Neural cell (in vitro differentiated cells): ENCODE measurements around the gene TAAR1. TPM values are rescaled to one million over a fixed set of nuclear protein-coding genes. Genes with fewer than 3 reads are reported as not detected.
"Not testable (repeated sequence)": the region's sequence is repeated elsewhere in the genome, so short reads cannot be mapped to it uniquely, and the experiment has no call there.

Experiments
- H2AFZ ChIP-seq: fragments of 200-600, 300-800 bp; sonication (generic), shearing (Covaris generic); 2 replicates; pipeline ENCODE4 v1.6.0; 2014; ENCODE audit warnings: low read depth, mild to moderate bottlenecking, antibody characterized with exemption, low read length, moderate library complexity
- H3F3A ChIP-seq: fragments of 200-600 bp; shearing (Covaris generic); 2 replicates; pipeline ENCODE4 v1.6.1; 2016; ENCODE audit warnings: mild to moderate bottlenecking, moderate library complexity, mixed read lengths, antibody characterized with exemption, low read length; ENCODE audit not compliant: insufficient read depth, poor library complexity, severe bottlenecking
- H3K27ac ChIP-seq: fragments of 200-600, 300-800 bp; sonication (generic), shearing (Covaris generic); 2 replicates; pipeline ENCODE4 v1.5.1; 2014; ENCODE audit warnings: mild to moderate bottlenecking, low read length, moderate library complexity
- H3K27me3 ChIP-seq: fragments of 300-800, 200-600 bp; sonication (generic), shearing (Covaris generic); 2 replicates; pipeline ENCODE4 v1.6.0; 2014; ENCODE audit warnings: mild to moderate bottlenecking, low read depth, low read length, moderate library complexity; ENCODE audit not compliant: insufficient read depth
- H3K36me3 ChIP-seq: fragments of 300-800, 200-600 bp; sonication (generic), shearing (Covaris generic); 2 replicates; pipeline ENCODE4 v1.5.1; 2014; ENCODE audit warnings: mild to moderate bottlenecking, antibody characterized with exemption, low read length, moderate library complexity; ENCODE audit not compliant: insufficient read depth
- H3K4me2 ChIP-seq: fragments of 300-800, 200-600 bp; sonication (generic), shearing (Covaris generic); 2 replicates; pipeline ENCODE4 v1.6.0; 2014; ENCODE audit warnings: mild to moderate bottlenecking, low read length
- H3K4me3 ChIP-seq: fragments of 300-800, 200-600 bp; sonication (generic), shearing (Covaris generic); 2 replicates; pipeline ENCODE4 v1.5.1; 2014; ENCODE audit warnings: mild to moderate bottlenecking, low read length, moderate library complexity
- H3K79me2 ChIP-seq: fragments of 200-600 bp; shearing (Covaris generic); replicated peaks from 2 replicates; pipeline ENCODE4 v1.6.0; 2014; ENCODE audit warnings: mild to moderate bottlenecking, low read length, moderate library complexity; ENCODE audit not compliant: insufficient read depth
- H3K9ac ChIP-seq: fragments of 300-800, 200-600 bp; sonication (generic), shearing (Covaris generic); 2 replicates; pipeline ENCODE4 v1.6.1; 2016; ENCODE audit warnings: mild to moderate bottlenecking, low read length, mixed read lengths
- H3K9me2 ChIP-seq: fragments of 200-600 bp; shearing (Covaris generic); 2 replicates; pipeline ENCODE4 v1.6.1; 2016; ENCODE audit warnings: mild to moderate bottlenecking, low read length, mixed read lengths; ENCODE audit not compliant: insufficient read depth
- H3K9me3 ChIP-seq: fragments of 200-600, 300-800 bp; sonication (generic), shearing (Covaris generic); 2 replicates; pipeline ENCODE4 v1.6.1; 2016; ENCODE audit warnings: mild to moderate bottlenecking, mixed run types, low read length, moderate library complexity, mixed read lengths
- H4K20me1 ChIP-seq: fragments of 200-600 bp; shearing (Covaris generic); 2 replicates; pipeline ENCODE4 v1.6.1; 2016; ENCODE audit warnings: mild to moderate bottlenecking, mixed run types; ENCODE audit not compliant: insufficient read depth
- EP300 ChIP-seq: fragments of 450-650 bp; conservative IDR thresholded peaks from 2 replicates; pipeline ENCODE4 v1.6.1; 2014; ENCODE audit warnings: antibody characterized with exemption, mild to moderate bottlenecking, moderate library complexity; ENCODE audit not compliant: poor library complexity, severe bottlenecking
- EZH2 ChIP-seq: fragments of 200-600, 300-800 bp; shearing (Covaris generic), sonication (generic); IDR thresholded peaks from 2 replicates; pipeline ENCODE4 v1.6.1; 2014; ENCODE audit warnings: antibody characterized with exemption, low read length, borderline replicate concordance, mild to moderate bottlenecking; ENCODE audit not compliant: insufficient read depth, poor library complexity, severe bottlenecking
- MXI1 ChIP-seq: fragments of 450-650 bp; conservative IDR thresholded peaks from 2 replicates; pipeline ENCODE4 v1.6.1; 2014; ENCODE audit warnings: antibody characterized with exemption, mild to moderate bottlenecking; ENCODE audit not compliant: poor library complexity, severe bottlenecking
- POLR2AphosphoS5 ChIP-seq: IDR thresholded peaks from 2 replicates; pipeline ENCODE4 v1.6.1; 2012
- RAD21 ChIP-seq: fragments of 450-650 bp; conservative IDR thresholded peaks from 2 replicates; pipeline ENCODE4 v1.6.1; 2014; ENCODE audit warnings: antibody characterized with exemption, mild to moderate bottlenecking, moderate library complexity
- REST ChIP-seq: IDR thresholded peaks from 2 replicates; pipeline ENCODE4 v1.6.1; 2012; ENCODE audit warnings: borderline replicate concordance
- SMC3 ChIP-seq: fragments of 450-650 bp; conservative IDR thresholded peaks from 2 replicates; pipeline ENCODE4 v1.6.1; 2014; ENCODE audit warnings: antibody characterized with exemption, mild to moderate bottlenecking, moderate library complexity; ENCODE audit not compliant: poor library complexity
- TAF1 ChIP-seq: IDR thresholded peaks from 2 replicates; pipeline ENCODE4 v1.6.1; 2012; ENCODE audit warnings: low read depth
- polyA plus RNA-seq: library from polyadenylated mRNA; depleted of rRNA; stranded (reverse); fragments of >200 nt; gene quantifications from 2 replicates; pipeline ENCODE4 v1.2.3, GENCODE V29; 2014
- TF ChIP-seq, protein P1 (sequence below): fragments of 450-650 bp; IDR thresholded peaks from 2 replicates; pipeline ENCODE4 v1.5.1; 2014; ENCODE audit warnings: antibody characterized with exemption, mild to moderate bottlenecking, moderate library complexity; ENCODE audit not compliant: poor library complexity, severe bottlenecking

TAAR1 gene
- polyA plus RNA-seq, 1 donor from 2014 or later: not detected

- H3K9ac ChIP-seq: no peak overlapping the region
- TF ChIP-seq EP300 (no peak), SMC3 (no peak), MXI1 (no peak), TAF1 (no peak), EZH2 (no peak), RAD21 (no peak), POLR2AphosphoS5 (no peak), REST (no peak)
- TF ChIP-seq, protein P1, sequence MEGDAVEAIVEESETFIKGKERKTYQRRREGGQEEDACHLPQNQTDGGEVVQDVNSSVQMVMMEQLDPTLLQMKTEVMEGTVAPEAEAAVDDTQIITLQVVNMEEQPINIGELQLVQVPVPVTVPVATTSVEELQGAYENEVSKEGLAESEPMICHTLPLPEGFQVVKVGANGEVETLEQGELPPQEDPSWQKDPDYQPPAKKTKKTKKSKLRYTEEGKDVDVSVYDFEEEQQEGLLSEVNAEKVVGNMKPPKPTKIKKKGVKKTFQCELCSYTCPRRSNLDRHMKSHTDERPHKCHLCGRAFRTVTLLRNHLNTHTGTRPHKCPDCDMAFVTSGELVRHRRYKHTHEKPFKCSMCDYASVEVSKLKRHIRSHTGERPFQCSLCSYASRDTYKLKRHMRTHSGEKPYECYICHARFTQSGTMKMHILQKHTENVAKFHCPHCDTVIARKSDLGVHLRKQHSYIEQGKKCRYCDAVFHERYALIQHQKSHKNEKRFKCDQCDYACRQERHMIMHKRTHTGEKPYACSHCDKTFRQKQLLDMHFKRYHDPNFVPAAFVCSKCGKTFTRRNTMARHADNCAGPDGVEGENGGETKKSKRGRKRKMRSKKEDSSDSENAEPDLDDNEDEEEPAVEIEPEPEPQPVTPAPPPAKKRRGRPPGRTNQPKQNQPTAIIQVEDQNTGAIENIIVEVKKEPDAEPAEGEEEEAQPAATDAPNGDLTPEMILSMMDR: no peak
Observed at GRCh38 chr6:132708002-132708401, 49.0 kb upstream of the TAAR1 start.

GRCh38 chr6:132706756-132707155 lies 47.8 kb upstream of the TAAR1 start:
- H4K20me1 ChIP-seq, H3K27me3 ChIP-seq, H2AFZ ChIP-seq, H3K4me3 ChIP-seq, H3K9me2 ChIP-seq, H3K9me3 ChIP-seq, H3K79me2 ChIP-seq, H3K27ac ChIP-seq, H3F3A ChIP-seq, H3K4me2 ChIP-seq, H3K9ac ChIP-seq, H3K36me3 ChIP-seq: not testable (repeated sequence)

More at GRCh38 chr6:132708002-132708401, 49.0 kb upstream of the TAAR1 start:
- H4K20me1 ChIP-seq: no peaks in the 10 kb centered on the region
- no peak overlapping the region for H3K4me3 ChIP-seq
- no peaks in the 10 kb centered on the region for H3K79me2 ChIP-seq
- no peaks in the 10 kb centered on the region for H3K9me2 ChIP-seq
- H3K27ac ChIP-seq: no peak overlapping the region
- H3F3A ChIP-seq: no peaks in the 10 kb centered on the region
- no peaks in the 10 kb centered on the region for H3K36me3 ChIP-seq
- H3K4me2 ChIP-seq: no peak overlapping the region
- H3K27me3 ChIP-seq: no peaks in the 10 kb centered on the region
- no peaks in the 10 kb centered on the region for H3K9me3 ChIP-seq
- H2AFZ ChIP-seq: no peak overlapping the region

DNA sequence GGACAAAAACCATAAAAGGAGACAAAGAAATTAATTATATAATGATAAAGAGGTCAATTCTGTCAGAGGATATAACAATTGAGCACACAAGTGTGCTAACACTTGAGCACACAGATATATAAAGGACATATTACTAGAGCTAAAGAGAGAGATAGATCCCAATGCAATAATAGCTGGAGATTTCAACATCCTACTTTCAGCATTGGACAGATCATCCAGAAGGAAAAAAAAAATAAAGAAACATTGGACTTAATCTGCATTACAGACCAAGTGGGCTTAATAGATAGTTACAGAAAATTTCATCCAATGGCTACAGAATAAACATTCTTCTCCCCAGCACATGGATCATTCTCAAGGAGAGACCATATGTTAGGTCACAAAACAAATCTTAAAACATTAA lies 45.0 kb upstream of the TAAR1 start:
- no peaks in the 10 kb centered on the region for H3K27me3 ChIP-seq
- no peak for TF ChIP-seq SMC3
- TF ChIP-seq, protein P1: no peak
- TF ChIP-seq TAF1: no peak
- TF ChIP-seq POLR2AphosphoS5: no peak
- no peak for TF ChIP-seq RAD21
- TF ChIP-seq EP300: no peak
- no peak for TF ChIP-seq REST
- no peak for TF ChIP-seq EZH2
- TF ChIP-seq MXI1: no peak
- no peaks in the 10 kb centered on the region for H3F3A ChIP-seq
- H3K79me2 ChIP-seq: no peaks in the 10 kb centered on the region
- no peak overlapping the region for H3K27ac ChIP-seq
- H3K4me2 ChIP-seq: no peak overlapping the region
- H3K4me3 ChIP-seq: no peak overlapping the region
- H3K36me3 ChIP-seq: no peaks in the 10 kb centered on the region
- H3K9ac ChIP-seq: no peak overlapping the region
- H4K20me1 ChIP-seq: no peaks in the 10 kb centered on the region
- no peaks in the 10 kb centered on the region for H3K9me3 ChIP-seq
- H2AFZ ChIP-seq: no peak overlapping the region
- H3K9me2 ChIP-seq: no peaks in the 10 kb centered on the region
